Endothelial cell of umbilical vein (primary cell): Measurements from ENCODE around the gene APIP. TPM values are rescaled to one million over a fixed set of nuclear protein-coding genes. Genes with fewer than 3 reads are reported as not detected.
"Not testable (repeated sequence)": the region's sequence is repeated elsewhere in the genome, so short reads cannot be mapped to it uniquely, and the experiment has no call there.

Source experiments
- BruUV-seq: library from RNA; stranded (reverse); fragments of 400-500 nt; replicated peaks from 2 replicates; lab custom pipeline; 2021; lab: Mats Ljungman, UMichigan
- CTCF ChIA-PET: fragments of 300-600, 350-600 bp; sonication (Branson Sonifier 250); formaldehyde crosslinking; loops from one replicate; lab custom pipeline; 2021; ENCODE audit warnings: antibody characterized with exemption, inconsistent platforms; lab: Charles Lee
- POLR2A ChIA-PET: fragments of 300-600, 350-600 bp; sonication (Branson Sonifier 250); formaldehyde crosslinking; loops from one replicate; lab custom pipeline; 2021; ENCODE audit warnings: antibody characterized with exemption, inconsistent platforms; lab: Charles Lee
- DNase-seq: peaks from one replicate; pipeline ENCODE4 v3.0.0-alpha.2; 2011; ENCODE audit warnings: low read depth, low spot score
- FAIRE-seq: peaks from 2 replicates; lab custom pipeline; 2011; peaks lifted over from hg19 to GRCh38; lab: Jason Lieb, UNC
- H2AFZ ChIP-seq: 2 replicates; pipeline ENCODE4 v1.6.0; 2012; ENCODE audit warnings: low read depth, low read length, control low read depth, inconsistent platforms
- H3K27ac ChIP-seq: 2 replicates; pipeline ENCODE4 v1.5.1; 2011; ENCODE audit warnings: low read depth, mild to moderate bottlenecking, control low read depth, low read length, moderate library complexity; ENCODE audit not compliant: insufficient read depth
- H3K27me3 ChIP-seq, 2 experiments: 2 replicates each; pipeline versions ENCODE4 v1.6.0 to v1.6.1; 2011; ENCODE audit warnings: low read length in 2 of 2, mixed read lengths in 1 of 2; ENCODE audit not compliant: control insufficient read depth in 2 of 2, insufficient read depth in 2 of 2
- H3K36me3 ChIP-seq, 2 experiments: 2 replicates in 1 of 2; 3 replicates in 1 of 2; pipeline ENCODE4 v1.5.1; 2011; ENCODE audit warnings: low read length in 2 of 2, mild to moderate bottlenecking in 1 of 2, moderate library complexity in 1 of 2; ENCODE audit not compliant: control insufficient read depth in 2 of 2, insufficient read depth in 2 of 2; ENCODE audit errors: extremely low read depth in 1 of 2
- H3K4me1 ChIP-seq: 3 replicates; pipeline ENCODE4 v1.5.1; 2011; ENCODE audit warnings: mild to moderate bottlenecking, low read length; ENCODE audit not compliant: control insufficient read depth, insufficient read depth; ENCODE audit errors: extremely low read depth
- H3K4me2 ChIP-seq: 2 replicates; pipeline ENCODE4 v1.6.1; 2011; ENCODE audit warnings: low read length, control low read depth, mixed read lengths; ENCODE audit not compliant: insufficient read depth
- H3K4me3 ChIP-seq, 3 experiments: fragments of 200-600 bp in 1 of 3; sonication (generic), shearing (Covaris generic) in 1 of 3; replicated peaks in 1 of 3; 2 replicates each; pipeline ENCODE4 v1.5.1; 2011 to 2016; ENCODE audit warnings: control low read depth in 3 of 3, low read length in 3 of 3, mild to moderate bottlenecking in 2 of 3, inconsistent platforms in 1 of 3, low read depth in 1 of 3, moderate library complexity in 1 of 3; ENCODE audit not compliant: insufficient read depth in 1 of 3
- H3K79me2 ChIP-seq: 2 replicates; pipeline ENCODE4 v1.6.0; 2012; ENCODE audit warnings: low read length, inconsistent platforms; ENCODE audit not compliant: control insufficient read depth, insufficient read depth
- H3K9ac ChIP-seq: replicated peaks from 2 replicates; pipeline ENCODE3; 2011; ENCODE audit warnings: low read length, control low read depth; ENCODE audit not compliant: insufficient read depth; ENCODE audit errors: extremely low read depth
- H3K9me1 ChIP-seq: replicated peaks from 3 replicates; pipeline ENCODE4 v1.6.0; 2011; ENCODE audit warnings: mild to moderate bottlenecking, low read length; ENCODE audit not compliant: control insufficient read depth, insufficient read depth; ENCODE audit errors: extremely low read depth
- H3K9me3 ChIP-seq: replicated peaks from 2 replicates; pipeline ENCODE4 v1.5.1; 2012; ENCODE audit warnings: low read length, inconsistent platforms; ENCODE audit not compliant: control insufficient read depth, insufficient read depth
- H4K20me1 ChIP-seq: replicated peaks from 2 replicates; pipeline ENCODE3; 2011; ENCODE audit warnings: mild to moderate bottlenecking, low read length; ENCODE audit not compliant: control insufficient read depth, insufficient read depth; ENCODE audit errors: extremely low read depth
- CTCF ChIP-seq, 2 donors: IDR thresholded peaks; 1 replicate in 1 of 2; 2 replicates in 1 of 2; pipeline ENCODE4 v1.5.1; 2011; ENCODE audit warnings: low read length in 2 of 2, mild to moderate bottlenecking in 2 of 2, moderate library complexity in 2 of 2, control low read depth in 1 of 2, inconsistent platforms in 1 of 2, low read depth in 1 of 2; ENCODE audit not compliant: insufficient read depth in 1 of 2; ENCODE audit errors: extremely low read depth in 1 of 2
- EZH2 ChIP-seq: IDR thresholded peaks from 2 replicates; pipeline ENCODE4 v1.6.1; 2012; ENCODE audit warnings: borderline replicate concordance, low read depth, mild to moderate bottlenecking, moderate library complexity, low read length, inconsistent platforms; ENCODE audit not compliant: severe bottlenecking
- FOS ChIP-seq: IDR thresholded peaks from 2 replicates; pipeline ENCODE4 v1.6.1; 2011; ENCODE audit warnings: mild to moderate bottlenecking, low read length, moderate library complexity, borderline replicate concordance; ENCODE audit not compliant: insufficient read depth
- GATA2 ChIP-seq: IDR thresholded peaks from 2 replicates; pipeline ENCODE4 v1.7.0; 2011; ENCODE audit warnings: low read depth, mild to moderate bottlenecking, moderate library complexity, mixed read lengths, low read length; ENCODE audit not compliant: insufficient read length, insufficient read depth
- JUN ChIP-seq: IDR thresholded peaks from 2 replicates; pipeline ENCODE4 v1.6.1; 2011; ENCODE audit warnings: borderline replicate concordance, low read depth; ENCODE audit not compliant: insufficient read length, insufficient read depth
- MAX ChIP-seq: IDR thresholded peaks from 2 replicates; pipeline ENCODE4 v1.6.1; 2011; ENCODE audit not compliant: insufficient read depth, insufficient read length
- MYC ChIP-seq: IDR thresholded peaks from one replicate; pipeline ENCODE4 v1.6.1; 2011; ENCODE audit warnings: mild to moderate bottlenecking, low read depth, low read length
- POLR2A ChIP-seq: IDR thresholded peaks from 2 replicates; pipeline ENCODE4 v1.6.1; 2012; ENCODE audit warnings: low read depth, mild to moderate bottlenecking, control low read depth, low read length
- POLR2AphosphoS5 ChIP-seq: IDR thresholded peaks from 2 replicates; pipeline ENCODE4 v1.6.1; 2012; ENCODE audit warnings: low read depth, mild to moderate bottlenecking, control low read depth, low read length, moderate library complexity; ENCODE audit not compliant: insufficient read depth
- dilution Hi-C: fragments of 300-500 bp; cut with MboI; formaldehyde crosslinking; loops from one replicate; pipeline ENCODE4 v1.15.0; 2019; ENCODE audit warnings: low sequenced_read_pairs; ENCODE audit not compliant: extremely low pct_ligation_motif_present
- intact Hi-C: fragments of 100-400 bp; cut with micrococcal nuclease; formaldehyde crosslinking; loops from one replicate; pipeline ENCODE4 v1.10.0; 2022
- polyA plus RNA-seq, 4 experiments: library from polyadenylated mRNA; depleted of rRNA in 3 of 4; stranded (reverse) in 3 of 4; unstranded in 1 of 4; fragments of >200 nt; gene quantifications; 2 replicates each; pipeline versions ENCODE4 v1.2.1 to v1.2.3, GENCODE V29; 2011 to 2012; ENCODE audit warnings: missing spikeins in 1 of 4
- total RNA-seq: library from RNA; stranded (reverse); gene quantifications from 2 replicates; pipeline ENCODE4 v1.2.3, GENCODE V29; 2021

The APIP gene
- total and polyA plus RNA-seq, 2 donors (not counting 3 experiments of a cell fraction or from before 2014, with no cell fraction given): 10.0 to 26.9 TPM

GRCh38 chr11:34897171-34897870 lies 18.9 kb downstream of the APIP start:
- no peak overlapping the region for H3K4me3 ChIP-seq
- no TSS peak for BruUV-seq
- no peaks in the 10 kb centered on the region for H3K36me3 ChIP-seq
- H2AFZ ChIP-seq: no peak overlapping the region
- no peaks in the 10 kb centered on the region for H3K9me1 ChIP-seq
- no peaks in the 10 kb centered on the region for H4K20me1 ChIP-seq
- DNase-seq (no peak), FAIRE-seq (no peak)
- no peak overlapping the region for H3K9ac ChIP-seq
- no peak overlapping the region for H3K27ac ChIP-seq
- H3K27me3 ChIP-seq: no peaks in the 10 kb centered on the region
- no peaks in the 10 kb centered on the region for H3K9me3 ChIP-seq
- no peak for TF ChIP-seq MAX
- no peak for TF ChIP-seq EZH2
- TF ChIP-seq GATA2: no peak
- no peak for TF ChIP-seq MYC
- no peak for TF ChIP-seq CTCF (IDR thresholded peaks at IDR 0.05; ENCODE audit: extremely low read depth in 1 of 2, insufficient read depth in 1 of 2, low read depth in 1 of 2, low read length in 2 of 2)
- no peak for TF ChIP-seq POLR2A
- no peak for TF ChIP-seq JUN
- no peak for TF ChIP-seq FOS
- no peak for TF ChIP-seq POLR2AphosphoS5
- ChIA-PET POLR2A (no interaction called here), CTCF (interaction anchor here (0.9 to 4.1 kb wide), 7 partner anchors 10 to 384 kb away, joined by 3 to 21 read pairs (median 4); partner anchors contain the start of gene ELF5)
- H3K4me2 ChIP-seq: no peak overlapping the region
- H3K79me2 ChIP-seq: no peaks in the 10 kb centered on the region
- intact Hi-C loops (no loop called here), dilution Hi-C loops (no loop called here)
- H3K4me1 ChIP-seq: no peaks in the 10 kb centered on the region

- H3K4me1 ChIP-seq, BruUV-seq, H3K36me3 ChIP-seq, H3K9me1 ChIP-seq, H3K4me3 ChIP-seq, CTCF ChIA-PET, H3K9ac ChIP-seq, H3K9me3 ChIP-seq, H3K79me2 ChIP-seq, DNase-seq, dilution Hi-C loops, H3K27me3 ChIP-seq, H4K20me1 ChIP-seq, H3K4me2 ChIP-seq, POLR2A ChIA-PET, H2AFZ ChIP-seq, FAIRE-seq, H3K27ac ChIP-seq, intact Hi-C loops: not testable (repeated sequence)
Observed at GRCh38 chr11:34896191-34896590, 20.0 kb downstream of the APIP start.
